Panc1 (cell line): ENCODE results near the gene COMTD1. TPM values are rescaled to one million over a fixed set of nuclear protein-coding genes. Genes with fewer than 3 reads are reported as not detected.
A peak's percentile ranks its signal among the peaks of the same experiment; 100 is the strongest.
"Not testable (repeated sequence)": the region's sequence is repeated elsewhere in the genome, so short reads cannot be mapped to it uniquely, and the experiment has no call there.

Experiments used
- ATAC-seq: fragments of 200-7000 bp; cut with Tn5 transposase; 2 replicates; pipeline ENCODE4 v1.9.1; 2020; ENCODE audit warnings: mild to moderate bottlenecking, moderate library complexity
- BruUV-seq: library from RNA; stranded (reverse); fragments of 400-500 nt; replicated peaks from 2 replicates; lab custom pipeline; 2021; lab: Mats Ljungman, UMichigan
- CTCF ChIA-PET: fragments of 300-600 bp; sonication (Branson Sonifier 250); formaldehyde crosslinking; loops from one replicate; lab custom pipeline; 2022; ENCODE audit warnings: antibody characterized with exemption; lab: Charles Lee
- POLR2A ChIA-PET: fragments of 300-600 bp; sonication (Branson Sonifier 250); formaldehyde crosslinking; loops from one replicate; lab custom pipeline; 2022; ENCODE audit warnings: antibody characterized with exemption; lab: Charles Lee
- DNase-seq: peaks from one replicate; pipeline ENCODE4 v3.0.0-alpha.2; 2010; ENCODE audit warnings: low read depth, low spot score
- H3K27ac ChIP-seq: 2 replicates; pipeline ENCODE4 v1.5.1; 2011; ENCODE audit warnings: mild to moderate bottlenecking, low read length, inconsistent platforms
- H3K27me3 ChIP-seq: fragments of 200-500 bp; sonication (Bioruptor generic); 2 replicates; pipeline ENCODE4 v1.6.0; 2014; ENCODE audit warnings: low read length, inconsistent platforms; ENCODE audit not compliant: control insufficient read depth, insufficient read depth
- H3K36me3 ChIP-seq: fragments of 200-500 bp; sonication (Bioruptor generic); 2 replicates; pipeline ENCODE4 v1.5.1; 2014; ENCODE audit warnings: inconsistent platforms, mild to moderate bottlenecking, low read length, moderate library complexity; ENCODE audit not compliant: control insufficient read depth, insufficient read depth
- H3K4me1 ChIP-seq: 2 replicates; pipeline ENCODE4 v1.5.1; 2011; ENCODE audit warnings: inconsistent platforms, mild to moderate bottlenecking, low read length, moderate library complexity; ENCODE audit not compliant: control insufficient read depth, insufficient read depth
- H3K4me3 ChIP-seq, 2 experiments: 2 replicates each; pipeline ENCODE4 v1.5.1; 2011 to 2012; ENCODE audit warnings: low read depth in 2 of 2, low read length in 2 of 2, mild to moderate bottlenecking in 2 of 2, inconsistent platforms in 1 of 2, moderate library complexity in 1 of 2
- H3K9me3 ChIP-seq: fragments of 200-500 bp; sonication (Bioruptor generic); 2 replicates; pipeline ENCODE4 v1.5.1; 2014; ENCODE audit warnings: low read depth, mild to moderate bottlenecking, inconsistent platforms, low read length, moderate library complexity; ENCODE audit not compliant: control insufficient read depth, insufficient read depth
- CTCF ChIP-seq: fragments of 450-650 bp; IDR thresholded peaks from 2 replicates; pipeline ENCODE4 v1.5.1; 2017; ENCODE audit warnings: mild to moderate bottlenecking
- POLR2AphosphoS5 ChIP-seq: IDR thresholded peaks from 2 replicates; pipeline ENCODE4 v1.6.1; 2012; ENCODE audit warnings: mild to moderate bottlenecking, low read depth, low read length, moderate library complexity
- REST ChIP-seq, 2 experiments: IDR thresholded peaks; 2 replicates each; pipeline ENCODE4 v1.6.1; 2011 to 2012; ENCODE audit warnings: low read depth in 2 of 2, control low read depth in 1 of 2, low read length in 1 of 2, mild to moderate bottlenecking in 1 of 2, moderate library complexity in 1 of 2; ENCODE audit not compliant: insufficient read depth in 1 of 2
- SIN3A ChIP-seq: IDR thresholded peaks from 2 replicates; pipeline ENCODE4 v1.6.1; 2012; ENCODE audit warnings: low read depth, mild to moderate bottlenecking, low read length, moderate library complexity, borderline replicate concordance; ENCODE audit not compliant: insufficient read depth
- TCF7L2 ChIP-seq: IDR thresholded peaks from 2 replicates; pipeline ENCODE4 v1.6.1; 2011; ENCODE audit warnings: mild to moderate bottlenecking, low read depth, low read length, inconsistent platforms
- in situ Hi-C: cut with HindIII; loops from 2 replicates; pipeline ENCODE4 v1.10.0; 2016; ENCODE audit warnings: low sequenced_read_pairs, low pct_unique_long_range_greater_than_20kb
- intact Hi-C: fragments of 100-400 bp; cut with micrococcal nuclease; formaldehyde crosslinking; loops from one replicate; pipeline ENCODE4 v1.10.0; 2022; ENCODE audit not compliant: unreplicated experiment
- total RNA-seq: library from RNA; stranded (reverse); gene quantifications from one replicate; pipeline ENCODE4 v1.2.1, GENCODE V29; 2021; ENCODE audit not compliant: unreplicated experiment

The COMTD1 gene
- total RNA-seq, 1 experiment from 2014 or later: 32.8 TPM

GRCh38 chr10:75191821-75192568 is 43.8 kb downstream of the COMTD1 start:
- DNase-seq (no peak), ATAC-seq (peak; percentile 70)
- peaks cover 9% of the 10 kb centered on the region for H3K4me1 ChIP-seq
- TF ChIP-seq SIN3A: no peak
- TF ChIP-seq POLR2AphosphoS5: no peak
- intact Hi-C loops: no loop called here
- CTCF ChIA-PET: interaction anchor here (0.6 kb wide), 1 partner anchor 20 kb away, joined by 6 read pairs; no protein-coding TSS in a partner anchor
- in situ Hi-C loops: no loop called here
- H3K4me3 ChIP-seq: no peak overlapping the region
- H3K9me3 ChIP-seq: no peaks in the 10 kb centered on the region
- POLR2A ChIA-PET: no interaction called here
- no peaks in the 10 kb centered on the region for H3K27me3 ChIP-seq
- H3K27ac ChIP-seq: no peak overlapping the region
- no peaks in the 10 kb centered on the region for H3K36me3 ChIP-seq
- BruUV-seq: no TSS peak

GRCh38 chr10:75189266-75190096 is 46.3 kb downstream of the COMTD1 start:
- ChIA-PET CTCF (interaction anchor here (0.5 kb wide), 1 partner anchor 10 kb away, joined by 3 read pairs; no protein-coding TSS in a partner anchor), POLR2A (interaction anchor here (0.6 kb wide), 1 partner anchor 33 kb away, joined by 5 read pairs; no protein-coding TSS in a partner anchor)
- Histone ChIP-seq H3K9me3 (no peaks in the 10 kb centered on the region), H3K27me3 (no peaks in the 10 kb centered on the region), H3K27ac (no peak overlapping the region), H3K36me3 (no peaks in the 10 kb centered on the region), H3K4me3 (no peak overlapping the region), H3K4me1 (peaks cover 9% of the 10 kb centered on the region)
- DNase-seq: no peak
- intact Hi-C loops (loop anchor here (2.0 kb wide), 1 partner anchor 41 kb away; no protein-coding TSS in a partner anchor), in situ Hi-C loops (no loop called here)
- no TSS peak for BruUV-seq
- no peak for TF ChIP-seq POLR2AphosphoS5
- TF ChIP-seq SIN3A: no peak
- no peak for TF ChIP-seq TCF7L2
- no peak for TF ChIP-seq CTCF
- TF ChIP-seq REST (IDR thresholded peaks at IDR 0.05; ENCODE audit: insufficient read depth in 1 of 2, low read depth in 2 of 2, low read length in 1 of 2): no peak
- no peak for ATAC-seq

- intact Hi-C loops: loop anchor here (2.0 kb wide), 1 partner anchor 42 kb away; no protein-coding TSS in a partner anchor
- H3K4me1 ChIP-seq, H3K27me3 ChIP-seq, H3K9me3 ChIP-seq, ATAC-seq, H3K4me3 ChIP-seq, H3K27ac ChIP-seq, DNase-seq, H3K36me3 ChIP-seq, BruUV-seq, POLR2A ChIA-PET, in situ Hi-C loops: not testable (repeated sequence)
- CTCF ChIA-PET: interaction anchor here (0.8 to 1.8 kb wide), 4 partner anchors 9 to 43 kb away, joined by 3 to 11 read pairs (median 6); no protein-coding TSS in a partner anchor
Measured at GRCh38 chr10:75188522-75188921, 47.2 kb downstream of the COMTD1 start.
